Hair follicular keratinocyte (primary cell): Measurements from ENCODE around the gene TSKU. TPM values are rescaled to one million over a fixed set of nuclear protein-coding genes. Genes with fewer than 3 reads are reported as not detected.

Experiments
- total RNA-seq: library from RNA; depleted of rRNA; stranded (reverse); fragments of >200 nt; gene quantifications from 2 replicates; pipeline ENCODE4 v1.2.3, GENCODE V29; 2015

Gene TSKU
- total RNA-seq = 68.0 and 74.1 TPM in 2 replicates

GRCh38 chr11:76783294-76783895, at the start of gene TSKU:
TSKU (plus strand) TSS chr11:76783356; CDS start chr11:76795617, 12,261 bp downstream.

Other genes with a start within 250 kb of the TSKU start
- not detected in 2 replicates for gene LRRC32, start 112.6 kb upstream of the TSKU start, total RNA-seq
- 33.0 and 47.1 TPM in 2 replicates for gene ACER3, start 77.6 kb downstream of the TSKU start, total RNA-seq